Esophagus squamous epithelium (tissue), 4 donors: ENCODE results near the gene ABLIM2.

ENCODE experiments used
- POLR2A ChIP-seq, 4 donors: fragments of 450-650 bp; IDR thresholded peaks; one replicate each; pipeline ENCODE4 v1.6.1; 2017; ENCODE audit warnings: antibody characterized with exemption in 4 of 4, mild to moderate bottlenecking in 4 of 4, moderate library complexity in 3 of 4
- TF ChIP-seq, protein P1 (sequence below), 6 experiments: fragments of 450-650 bp in 4 of 6; fragments of 200-600 bp in 2 of 6; sonication (generic) in 2 of 6; IDR thresholded peaks; one replicate each; pipeline ENCODE4 v1.5.1; 2016 to 2019; ENCODE audit warnings: antibody characterized with exemption in 6 of 6, mild to moderate bottlenecking in 4 of 6, moderate library complexity in 4 of 6

DNA sequence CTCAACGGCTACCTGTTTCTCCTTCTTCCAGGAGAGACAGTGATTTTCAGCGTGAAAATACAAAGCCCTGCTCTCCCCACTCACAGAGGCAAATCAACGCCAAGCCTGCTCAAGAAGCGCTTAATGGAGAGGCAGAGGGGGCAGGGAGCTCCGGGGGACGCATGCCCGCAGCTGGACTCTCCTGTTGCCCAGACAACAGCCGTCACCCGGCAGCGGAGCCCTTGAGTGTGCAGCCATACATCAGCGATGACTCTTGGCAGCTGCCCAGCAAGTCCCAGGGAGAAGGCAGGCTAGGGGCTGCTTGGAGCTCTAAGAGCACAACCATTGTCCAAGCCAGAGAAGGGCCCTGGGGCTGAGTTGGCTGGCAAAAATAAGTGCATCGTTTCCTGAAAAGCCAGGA, 148.0 kb downstream of the ABLIM2 start:
- TF ChIP-seq POLR2A (IDR thresholded peaks at IDR 0.05), result no peak
- TF ChIP-seq, protein P1, sequence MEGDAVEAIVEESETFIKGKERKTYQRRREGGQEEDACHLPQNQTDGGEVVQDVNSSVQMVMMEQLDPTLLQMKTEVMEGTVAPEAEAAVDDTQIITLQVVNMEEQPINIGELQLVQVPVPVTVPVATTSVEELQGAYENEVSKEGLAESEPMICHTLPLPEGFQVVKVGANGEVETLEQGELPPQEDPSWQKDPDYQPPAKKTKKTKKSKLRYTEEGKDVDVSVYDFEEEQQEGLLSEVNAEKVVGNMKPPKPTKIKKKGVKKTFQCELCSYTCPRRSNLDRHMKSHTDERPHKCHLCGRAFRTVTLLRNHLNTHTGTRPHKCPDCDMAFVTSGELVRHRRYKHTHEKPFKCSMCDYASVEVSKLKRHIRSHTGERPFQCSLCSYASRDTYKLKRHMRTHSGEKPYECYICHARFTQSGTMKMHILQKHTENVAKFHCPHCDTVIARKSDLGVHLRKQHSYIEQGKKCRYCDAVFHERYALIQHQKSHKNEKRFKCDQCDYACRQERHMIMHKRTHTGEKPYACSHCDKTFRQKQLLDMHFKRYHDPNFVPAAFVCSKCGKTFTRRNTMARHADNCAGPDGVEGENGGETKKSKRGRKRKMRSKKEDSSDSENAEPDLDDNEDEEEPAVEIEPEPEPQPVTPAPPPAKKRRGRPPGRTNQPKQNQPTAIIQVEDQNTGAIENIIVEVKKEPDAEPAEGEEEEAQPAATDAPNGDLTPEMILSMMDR (IDR thresholded peaks at IDR 0.05), result no peak
